GM18519 (cell line): ENCODE results near the gene STK33.

ENCODE experiments used
- ATAC-seq: cut with Tn5 transposase; IDR thresholded peaks from one replicate; pipeline ENCODE4 v1.9.1; 2021; ENCODE audit warnings: mild to moderate bottlenecking, moderate library complexity; ENCODE audit not compliant: unreplicated experiment, low FRiP score

STK33 gene

DNA sequence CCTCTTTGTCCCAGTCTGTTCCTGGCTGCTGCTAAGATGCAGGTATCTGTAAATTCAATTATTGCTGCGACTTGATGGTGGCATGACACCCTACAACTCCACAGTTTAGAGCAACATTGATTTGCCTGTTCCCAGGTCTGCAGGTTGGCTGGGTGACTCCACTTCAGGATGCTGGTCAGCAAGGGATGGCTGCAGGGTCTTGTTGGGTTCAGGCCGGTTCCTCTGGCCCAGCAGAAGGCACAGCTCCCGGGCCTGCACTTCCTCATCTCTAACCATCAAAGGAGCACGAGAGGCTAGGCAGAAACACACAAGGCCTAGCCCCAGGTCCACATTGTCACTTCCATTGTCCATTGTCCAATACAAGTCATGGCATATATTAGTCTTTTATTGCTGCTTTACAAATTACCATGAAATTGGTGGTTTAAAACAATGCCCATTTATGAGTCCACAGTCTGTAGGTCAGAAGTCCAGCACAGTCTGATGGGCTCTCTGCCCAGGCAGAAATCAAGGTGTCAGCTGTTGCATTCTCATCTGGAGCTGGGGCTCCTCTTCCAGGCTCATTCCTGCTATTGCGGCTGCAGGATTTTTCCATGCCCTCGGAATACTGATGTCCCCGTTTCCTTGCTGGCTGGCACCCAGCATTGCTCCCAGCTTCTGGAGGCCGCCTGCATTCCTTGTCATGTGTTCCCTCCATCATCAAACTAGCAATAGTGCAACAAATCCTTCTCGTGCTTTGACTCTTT, 233.8 kb downstream of the STK33 start:
- no peak for ATAC-seq

DNA sequence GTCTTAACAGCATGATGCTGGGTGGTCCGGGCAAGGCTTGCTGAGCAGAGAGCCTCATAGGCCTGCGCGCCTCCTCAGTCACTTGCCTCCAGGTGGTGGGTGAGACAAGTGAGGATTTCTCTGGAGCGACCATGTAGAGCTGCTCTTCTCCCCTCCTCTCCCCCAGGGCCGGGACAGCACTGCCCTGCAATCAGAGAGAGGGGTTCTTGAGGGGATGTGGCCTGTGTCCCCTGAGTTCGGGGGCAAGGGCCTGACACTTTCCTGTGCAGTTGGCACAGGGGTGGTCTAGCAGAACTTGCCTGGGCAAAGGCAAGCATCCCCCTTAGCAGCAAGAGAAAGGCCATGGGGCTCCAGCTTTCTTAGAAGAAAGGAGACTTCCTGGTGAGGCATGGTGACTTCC, 234.5 kb downstream of the STK33 start:
- ATAC-seq = no peak

DNA sequence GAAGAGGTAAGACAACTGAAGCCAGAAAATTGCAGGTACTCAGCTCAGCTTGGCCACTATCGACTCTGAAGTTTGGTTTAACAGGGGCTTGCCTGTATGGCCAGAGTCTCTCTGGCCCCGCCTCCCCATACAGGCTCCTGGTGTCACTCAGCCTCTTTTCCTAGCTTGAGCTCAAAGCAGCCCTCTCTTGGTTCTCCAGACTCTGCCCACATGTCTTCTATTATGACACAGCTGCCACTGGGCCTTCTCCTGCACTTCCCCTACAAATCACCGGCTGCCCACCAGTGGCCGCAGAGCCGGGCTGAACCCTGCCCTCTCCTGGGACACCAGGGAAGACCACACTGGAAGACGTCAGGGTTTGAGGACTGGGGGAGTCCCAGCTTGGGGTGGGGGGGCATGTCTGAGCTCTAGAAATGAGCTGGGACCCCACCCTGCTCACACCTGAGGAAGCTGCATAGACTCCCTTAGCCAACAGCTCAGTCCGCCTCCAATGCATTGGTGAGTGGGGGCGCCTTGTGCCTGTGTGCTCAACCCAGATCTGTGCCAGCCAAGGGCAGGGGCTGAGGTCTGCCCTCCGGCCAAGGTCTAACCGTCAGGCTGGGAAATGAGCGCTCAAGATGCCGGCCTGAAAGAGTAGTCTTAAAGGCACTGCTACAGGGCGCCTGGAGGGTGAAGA, 236.0 kb downstream of the STK33 start:
- ATAC-seq = no peak

DNA sequence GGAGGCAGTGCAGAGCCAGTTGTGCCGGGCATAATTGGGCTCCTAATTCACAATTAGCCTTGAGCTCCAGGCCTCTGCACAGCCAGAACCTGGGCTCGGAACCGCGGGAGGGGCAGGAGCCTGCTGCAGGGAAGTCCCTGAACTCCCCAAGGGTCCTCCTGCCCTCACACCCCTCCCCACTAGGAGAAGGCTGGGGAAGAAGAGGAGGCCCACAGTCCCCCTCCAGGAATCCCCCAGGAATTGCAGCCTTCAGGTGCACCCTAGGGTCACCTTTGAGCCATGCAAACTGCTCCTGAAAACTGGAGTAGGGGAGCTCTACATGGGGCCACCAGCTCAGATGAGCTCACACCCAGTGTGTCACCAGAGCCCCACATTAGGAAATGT, 236.5 kb downstream of the STK33 start:
- no peak for ATAC-seq

DNA sequence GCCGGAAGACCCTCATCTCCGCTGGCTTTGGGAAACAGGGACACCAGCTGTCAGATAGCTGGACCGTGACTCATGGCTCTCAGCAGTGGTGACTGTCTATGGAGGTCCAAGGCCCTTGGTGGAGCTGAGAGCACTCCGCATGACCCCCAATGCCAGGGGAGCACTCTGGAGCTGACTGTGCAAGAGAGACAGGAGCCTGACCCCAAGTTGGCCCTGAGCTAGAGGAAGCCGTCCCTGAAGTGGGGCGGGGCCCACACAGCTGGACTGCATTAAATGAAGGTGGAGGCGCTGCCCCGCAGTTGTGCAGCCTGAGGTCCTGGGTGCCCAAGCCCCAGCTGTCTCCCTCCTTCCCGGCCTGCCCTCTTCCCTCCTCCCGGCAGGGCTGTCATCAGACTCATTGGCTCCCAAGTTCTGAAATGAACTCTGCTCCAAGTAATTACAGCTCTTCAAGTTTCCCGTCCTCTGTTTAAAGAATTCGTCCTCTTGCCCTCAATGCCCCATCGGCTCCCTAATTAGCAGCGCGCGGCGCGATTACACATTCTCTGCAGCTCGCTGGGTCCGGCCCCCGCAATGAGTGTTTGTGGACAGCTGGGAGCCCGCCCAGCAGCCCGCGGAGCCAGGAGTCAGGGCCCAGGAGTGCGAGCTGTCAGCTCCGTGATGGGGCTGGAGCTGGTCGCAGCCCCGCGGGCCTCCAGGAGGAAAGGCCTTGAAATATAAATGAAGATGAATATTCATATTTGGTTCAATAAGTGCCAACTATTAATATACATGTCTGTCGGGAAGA, 237.1 kb downstream of the STK33 start:
- ATAC-seq = no peak

DNA sequence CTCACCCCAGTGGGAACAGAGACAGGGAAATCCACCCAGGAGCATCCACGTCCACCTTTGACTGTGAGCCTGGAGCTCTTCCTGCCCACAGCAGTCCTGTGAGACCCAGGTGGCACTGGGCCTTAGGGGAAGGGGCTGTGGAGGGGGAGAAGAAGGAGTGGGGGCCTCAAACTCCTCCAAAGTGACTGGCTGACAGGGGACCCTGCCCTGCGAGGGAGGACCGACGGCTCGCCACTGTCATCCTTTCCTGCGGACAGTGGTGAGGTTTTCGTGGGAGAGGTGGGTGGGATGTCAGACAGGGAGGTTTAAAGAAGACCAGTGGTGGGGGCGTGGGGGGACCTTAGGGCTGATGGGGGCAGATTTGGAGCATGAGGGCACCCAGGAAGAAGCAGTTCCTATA, 237.8 kb downstream of the STK33 start:
- ATAC-seq = no peak

DNA sequence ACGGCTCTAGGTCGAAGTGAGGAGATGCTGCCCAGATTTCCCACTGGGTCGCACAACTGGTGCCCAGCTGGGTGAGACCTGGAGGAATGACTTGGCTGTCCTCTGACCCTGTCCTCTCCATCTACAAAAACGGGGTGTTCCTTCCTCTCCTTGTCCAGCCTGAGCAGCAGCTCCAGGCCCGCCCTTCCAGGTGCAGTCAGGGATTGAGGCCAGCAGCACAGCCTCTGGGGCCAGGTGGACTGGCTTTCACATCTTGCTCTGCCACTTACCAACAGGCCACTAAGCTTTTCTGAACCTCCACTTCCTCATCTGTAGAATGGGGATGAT, 238.6 kb downstream of the STK33 start:
- ATAC-seq = no peak

DNA sequence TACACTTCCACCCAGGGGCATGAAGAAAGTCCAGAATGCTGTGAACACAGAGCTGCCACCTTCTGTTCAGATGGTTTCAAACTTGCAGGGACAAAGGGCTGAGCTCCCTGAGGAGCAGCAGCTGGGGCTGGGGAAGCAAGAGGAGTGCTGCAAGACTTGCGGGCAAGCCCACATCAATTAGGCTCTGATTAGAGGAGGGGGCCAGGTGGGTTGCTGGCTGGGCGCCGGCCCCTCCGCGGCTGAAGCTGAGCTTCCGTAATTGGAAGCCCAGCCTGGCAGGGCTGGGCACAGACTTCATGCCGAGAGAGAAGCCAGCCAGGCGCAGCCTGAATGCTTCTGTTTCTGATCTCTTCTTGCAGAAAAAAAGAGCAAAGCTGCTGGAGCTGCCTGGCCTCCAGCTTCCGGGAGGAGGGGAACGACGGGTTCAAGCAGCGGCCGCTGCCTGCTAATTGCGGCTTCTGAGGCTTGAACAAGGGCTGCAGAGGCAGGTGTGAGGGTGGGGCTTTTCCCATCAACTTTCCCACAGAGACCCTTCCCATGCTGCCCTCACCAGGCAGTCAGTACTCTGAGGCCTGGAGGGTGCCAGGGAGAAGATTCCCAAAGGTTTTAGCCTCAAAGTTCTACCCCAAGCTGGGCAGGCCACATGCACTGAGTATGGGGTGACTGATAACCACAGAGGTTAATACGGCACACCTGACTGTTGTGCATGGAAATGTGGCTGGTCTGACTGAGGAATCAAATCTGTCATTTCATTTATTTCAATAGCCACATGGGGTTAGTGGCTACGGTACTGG, 239.2 kb downstream of the STK33 start:
- no peak for ATAC-seq

DNA sequence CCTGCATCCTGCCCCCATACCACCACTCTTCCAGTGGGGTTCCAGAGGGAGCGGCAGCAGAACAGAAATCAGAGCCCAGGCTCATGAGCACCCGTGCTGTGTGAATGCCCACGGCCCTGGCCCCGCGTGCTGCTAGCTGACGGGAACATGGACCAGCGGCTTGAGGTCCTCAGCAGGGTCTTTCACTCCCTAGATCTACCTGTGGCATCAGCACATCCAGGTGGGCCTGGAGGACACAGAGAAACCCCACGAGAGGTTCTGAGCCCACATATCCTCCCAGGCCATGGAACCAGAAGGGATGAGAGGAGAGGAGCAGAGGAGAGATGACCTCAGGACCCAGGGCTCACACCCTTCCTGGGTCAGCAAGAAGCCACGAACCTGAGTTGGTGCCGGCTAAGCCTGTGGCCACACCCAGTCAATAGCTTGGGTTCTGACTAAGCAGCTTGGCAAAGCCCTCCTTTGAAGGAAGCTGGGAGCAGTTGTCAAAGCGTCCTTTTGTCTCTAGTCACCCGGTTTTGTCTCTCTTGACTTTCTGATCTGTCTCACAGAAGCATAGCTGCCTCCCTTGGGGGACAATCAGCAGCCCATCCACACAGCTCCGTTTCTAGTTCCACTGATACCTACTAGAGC, 241.0 kb downstream of the STK33 start:
- no peak for ATAC-seq

DNA sequence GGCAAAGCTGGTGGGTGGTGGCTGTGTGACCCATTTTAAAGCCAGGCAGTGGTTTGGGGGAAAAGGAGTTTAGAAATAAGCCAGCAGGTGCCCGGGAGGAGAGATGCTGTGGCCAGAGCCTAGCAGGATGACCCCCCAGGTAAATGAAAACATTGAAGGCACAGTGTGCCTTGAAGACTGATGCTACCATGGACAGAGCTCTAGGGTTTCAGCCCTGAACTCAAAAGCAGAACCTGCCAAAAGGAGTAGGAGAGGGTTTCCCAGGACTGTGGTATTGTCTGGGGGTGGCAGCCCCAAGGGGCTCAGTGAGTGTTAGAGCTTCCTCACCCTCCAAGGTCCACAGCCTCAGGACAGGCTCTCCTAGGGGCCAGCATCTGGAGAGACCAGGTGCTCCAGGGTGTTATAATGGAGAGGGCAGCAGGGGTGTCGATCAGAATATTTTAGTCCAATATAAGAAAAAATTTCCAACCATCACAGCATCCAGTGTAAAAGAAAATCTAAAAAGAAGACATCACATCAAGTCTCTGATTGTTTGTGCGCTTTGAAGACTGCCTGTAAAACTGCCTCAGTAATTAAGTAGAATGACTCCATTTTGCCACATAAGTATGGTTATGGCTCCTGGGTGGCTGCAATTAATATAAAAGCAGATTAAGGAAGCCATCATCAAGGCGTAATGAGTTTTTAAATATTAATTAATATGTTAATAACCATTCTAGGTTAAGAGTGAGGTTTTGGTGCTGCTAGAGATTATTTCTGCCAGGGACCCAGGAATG, 241.7 kb downstream of the STK33 start:
- ATAC-seq = no peak

DNA sequence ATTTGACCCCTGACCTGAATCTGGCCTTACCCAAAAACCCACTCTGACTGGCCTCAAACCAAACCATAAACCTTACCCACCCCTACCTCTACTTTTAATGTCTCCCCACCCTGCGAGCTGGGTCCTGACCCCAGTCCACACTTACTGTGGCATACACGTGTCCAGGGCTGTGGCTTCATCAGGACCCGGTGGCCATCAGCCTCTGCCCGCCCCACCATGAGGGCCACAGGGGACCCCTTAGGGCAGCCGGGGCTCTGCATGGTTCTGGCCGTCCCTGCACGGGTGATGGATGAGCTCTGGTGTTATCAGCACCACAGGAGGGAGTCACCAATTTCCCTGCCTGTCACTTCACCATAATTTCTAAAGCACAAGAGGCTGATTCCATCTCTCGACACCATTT, 242.8 kb downstream of the STK33 start:
- ATAC-seq = no peak

DNA sequence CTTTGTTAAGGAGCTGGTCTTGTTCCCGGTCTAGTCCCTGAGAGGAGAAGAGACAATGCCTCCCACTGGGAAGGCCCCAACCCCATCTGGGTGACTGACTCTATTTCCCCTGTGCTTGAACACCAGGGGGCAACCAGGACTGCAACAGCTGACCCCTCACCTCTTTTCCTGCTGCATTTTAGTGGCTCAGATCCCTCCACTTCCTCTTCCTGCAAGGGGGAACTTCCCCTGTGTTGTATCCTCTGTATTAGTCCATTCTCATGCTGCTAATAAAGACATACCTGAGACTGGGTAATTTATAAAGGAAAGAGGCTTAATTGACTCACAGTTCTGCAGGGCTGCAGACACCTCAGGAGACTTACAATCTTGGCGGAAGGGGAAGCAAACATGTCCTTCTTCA, 246.1 kb downstream of the STK33 start:
- ATAC-seq = no peak

DNA sequence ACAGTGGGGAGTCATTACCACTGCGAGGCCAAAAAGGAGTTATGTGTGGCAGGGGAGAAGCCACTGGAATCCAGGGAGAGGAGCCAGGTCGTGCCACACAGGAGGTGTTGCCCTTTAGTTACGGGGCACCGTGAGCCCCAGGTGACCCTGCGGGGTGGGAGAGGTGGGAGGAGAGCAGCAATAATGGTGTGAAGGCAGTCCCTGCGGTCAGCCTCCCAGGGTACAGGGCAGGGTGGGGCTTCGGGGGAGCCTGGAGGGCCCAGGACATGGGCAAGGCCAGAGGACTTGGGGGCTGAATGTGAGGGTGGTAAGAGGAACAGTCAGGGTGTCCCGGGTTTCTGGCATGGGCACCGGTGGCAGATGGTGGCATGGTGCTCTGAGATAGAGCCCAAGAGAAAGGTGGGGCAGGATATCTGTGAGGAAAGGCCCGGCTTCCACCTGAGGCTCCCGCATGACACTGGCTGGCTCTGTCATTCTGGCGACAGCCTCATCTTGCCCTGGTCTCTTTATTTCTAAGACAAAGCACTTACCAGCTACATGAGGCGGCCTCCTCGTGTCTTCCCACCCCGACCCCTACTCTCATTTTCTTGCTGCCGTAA, 247.8 kb downstream of the STK33 start:
- no peak for ATAC-seq

DNA sequence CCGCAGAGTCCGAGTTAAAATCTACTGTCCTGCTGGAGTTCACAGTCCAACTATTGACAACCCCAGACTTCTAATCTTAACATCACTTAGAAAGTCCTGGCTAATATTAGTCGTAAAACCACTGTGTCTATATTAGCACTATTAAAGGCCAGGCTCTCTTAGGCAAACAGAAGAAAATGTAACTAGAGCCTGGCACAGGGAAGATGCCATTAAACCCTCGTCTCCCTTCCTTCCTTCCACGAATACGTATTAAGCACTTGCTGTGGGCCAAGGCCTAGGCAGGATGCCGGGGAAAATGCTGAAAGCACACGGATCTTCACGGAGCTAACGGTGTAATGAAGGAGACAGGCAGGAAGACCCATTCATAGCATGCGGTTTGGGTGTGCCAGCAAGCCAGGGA, 248.8 kb downstream of the STK33 start:
- no peak for ATAC-seq

DNA sequence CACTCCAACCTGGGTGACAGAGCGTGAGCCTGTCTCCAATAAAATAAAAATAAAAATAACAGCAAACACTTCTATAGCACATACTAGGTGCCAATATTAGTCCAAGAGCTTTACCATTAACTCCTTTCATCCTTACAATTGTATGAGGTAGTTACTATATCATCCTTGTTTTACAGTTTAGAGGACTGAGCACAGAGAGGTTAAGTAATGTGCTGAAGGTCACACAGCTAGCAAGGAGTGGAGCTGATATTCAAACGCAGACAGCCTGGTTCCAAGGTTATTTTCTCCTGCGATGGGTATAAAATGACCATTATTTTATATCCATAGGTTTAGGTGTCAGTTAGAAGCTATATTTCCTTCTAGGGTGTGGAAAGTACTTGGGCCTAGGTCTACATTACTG, 249.7 kb downstream of the STK33 start:
- no peak for ATAC-seq

DNA sequence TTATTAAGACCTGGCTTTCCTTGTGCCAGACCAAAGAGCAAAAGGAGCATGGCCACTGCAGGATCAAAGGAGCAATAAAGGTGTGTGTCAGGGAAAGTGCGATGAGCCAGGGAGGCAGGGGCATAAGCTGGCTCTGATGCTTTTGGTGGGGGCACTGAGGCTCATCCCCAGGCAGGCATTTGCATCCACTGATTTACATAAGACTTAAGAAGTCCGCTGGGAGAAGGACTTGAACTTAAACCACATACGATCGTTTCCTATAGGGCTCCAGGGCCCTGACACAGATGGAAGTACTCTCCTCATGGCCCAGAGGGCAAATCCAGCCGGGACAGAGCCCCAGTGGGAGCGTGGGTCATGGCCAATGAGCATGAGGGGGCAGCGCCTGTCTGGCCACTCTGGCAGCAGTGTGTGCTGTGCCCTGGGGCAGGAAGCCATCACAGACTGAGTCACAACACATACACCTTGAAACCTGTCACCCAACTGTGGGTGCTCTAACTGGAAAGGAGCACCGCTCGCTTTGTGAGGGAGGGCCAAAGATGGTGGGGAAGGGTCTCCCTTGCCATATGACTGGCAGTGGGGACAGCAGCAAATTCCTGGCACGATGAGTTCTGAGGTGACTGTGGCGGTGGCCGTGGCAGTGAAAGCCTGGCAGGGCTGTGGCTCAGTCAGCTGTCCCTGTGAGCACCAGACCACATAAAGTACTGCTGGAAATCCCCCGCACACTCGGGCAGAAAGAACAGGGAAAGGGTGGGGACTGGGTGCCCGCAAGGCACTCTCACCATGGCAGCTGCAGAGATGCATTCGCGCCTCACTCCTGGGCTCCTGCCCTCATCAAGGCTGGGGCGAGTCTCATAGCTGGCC, 251.0 kb downstream of the STK33 start:
- no peak for ATAC-seq

DNA sequence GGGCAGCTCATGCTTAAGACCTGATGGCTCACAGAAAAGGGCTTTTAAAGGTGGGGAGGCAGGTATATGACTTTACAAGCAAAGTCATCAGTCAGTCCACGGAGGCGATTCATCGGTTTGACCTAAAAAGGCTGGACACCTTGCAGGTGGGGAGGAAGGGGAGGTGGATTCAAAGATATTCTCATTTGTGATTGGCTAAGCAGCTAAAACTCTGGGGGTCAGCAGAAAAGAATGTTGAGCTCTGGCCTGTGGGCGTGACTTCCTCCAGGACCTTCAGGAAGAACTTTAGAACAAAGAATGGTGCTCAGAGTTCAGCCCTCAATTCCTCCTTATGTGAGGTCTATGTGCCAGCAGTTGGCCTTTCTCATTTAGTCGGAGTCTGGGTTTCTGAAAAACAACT, 252.0 kb downstream of the STK33 start:
- ATAC-seq = no peak
